HL-60/S4 treated with retinoic acid at 250 ng/mL for 4 days and 3 days (cell line): ENCODE measurements around the gene ADGRG6.

ENCODE experiments used
- in situ Hi-C: fragments of 300-500 bp; cut with MboI; formaldehyde crosslinking; loops from 2 replicates; pipeline ENCODE4 v1.7.0; 2022; ENCODE audit warnings: low sequenced_read_pairs

ADGRG6 gene

GRCh38 chr6:142320366-142320765, 18.6 kb downstream of the ADGRG6 start:
- in situ Hi-C loops: no loop called here

- in situ Hi-C loops: no loop called here
Measured at GRCh38 chr6:142321451-142321850, 19.6 kb downstream of the ADGRG6 start.

GRCh38 chr6:142322066-142322465, 20.3 kb downstream of the ADGRG6 start:
- in situ Hi-C loops: no loop called here

GRCh38 chr6:142322504-142323198, 20.8 kb downstream of the ADGRG6 start:
- in situ Hi-C loops: no loop called here

GRCh38 chr6:142323377-142323776, 21.6 kb downstream of the ADGRG6 start:
- in situ Hi-C loops: no loop called here

- in situ Hi-C loops: no loop called here
Measured at GRCh38 chr6:142324111-142324510, 22.3 kb downstream of the ADGRG6 start.

GRCh38 chr6:142325111-142325510, 23.3 kb downstream of the ADGRG6 start:
- in situ Hi-C loops: no loop called here

GRCh38 chr6:142326540-142326939, 24.7 kb downstream of the ADGRG6 start:
- in situ Hi-C loops: no loop called here

GRCh38 chr6:142328070-142328469, 26.3 kb downstream of the ADGRG6 start:
- in situ Hi-C loops: no loop called here

GRCh38 chr6:142329486-142330113, 27.8 kb downstream of the ADGRG6 start:
- in situ Hi-C loops: no loop called here

- in situ Hi-C loops: no loop called here
Measured at GRCh38 chr6:142331075-142331551, 29.3 kb downstream of the ADGRG6 start.

GRCh38 chr6:142331601-142332000, 29.8 kb downstream of the ADGRG6 start:
- in situ Hi-C loops: no loop called here

GRCh38 chr6:142332393-142333098, 30.7 kb downstream of the ADGRG6 start:
- in situ Hi-C loops: no loop called here

GRCh38 chr6:142333431-142333830, 31.6 kb downstream of the ADGRG6 start:
- in situ Hi-C loops: no loop called here

- in situ Hi-C loops: no loop called here
Measured at GRCh38 chr6:142334294-142334693, 32.5 kb downstream of the ADGRG6 start.

GRCh38 chr6:142335415-142335814, 33.6 kb downstream of the ADGRG6 start:
- in situ Hi-C loops: no loop called here

- in situ Hi-C loops: no loop called here
Measured at GRCh38 chr6:142336183-142336582, 34.4 kb downstream of the ADGRG6 start.

GRCh38 chr6:142336787-142337186, 35.0 kb downstream of the ADGRG6 start:
- in situ Hi-C loops: no loop called here

- in situ Hi-C loops: no loop called here
Measured at GRCh38 chr6:142339113-142339512, 37.3 kb downstream of the ADGRG6 start.

GRCh38 chr6:142339968-142340658, 38.3 kb downstream of the ADGRG6 start:
- in situ Hi-C loops: no loop called here

GRCh38 chr6:142341855-142342330, 40.1 kb downstream of the ADGRG6 start:
- in situ Hi-C loops: no loop called here
